SK-N-SH treated with all-trans-retinoic acid at 6 μM for 48 hours (cell line): ENCODE results near the gene UGT1A5.

Experiments used
- ARNTL ChIP-seq: fragments of 450-650 bp; formaldehyde crosslinking; IDR thresholded peaks from 2 replicates; pipeline ENCODE4 v1.5.0; 2020; ENCODE audit warnings: low read depth, mild to moderate bottlenecking, moderate library complexity, borderline replicate concordance
- CREB5 ChIP-seq: fragments of 250-450 bp; sonication (Bioruptor Pico); IDR thresholded peaks from 2 replicates; pipeline ENCODE4 v1.5.1; 2020; ENCODE audit warnings: low read depth, mild to moderate bottlenecking, moderate library complexity
- CSDC2 ChIP-seq: fragments of 250-450 bp; sonication (Bioruptor Pico); IDR thresholded peaks from 2 replicates; pipeline ENCODE4 v1.5.0; 2020; ENCODE audit warnings: mild to moderate bottlenecking, moderate library complexity
- GLIS3 ChIP-seq: fragments of 250-450 bp; sonication (Bioruptor Pico); IDR thresholded peaks from 2 replicates; pipeline ENCODE4 v1.5.0; 2020; ENCODE audit warnings: mild to moderate bottlenecking, moderate library complexity
- OSR1 ChIP-seq: fragments of 250-450 bp; sonication (Bioruptor Pico); IDR thresholded peaks from 2 replicates; pipeline ENCODE4 v1.8.0; 2022; ENCODE audit warnings: moderate library complexity, mild to moderate bottlenecking, inconsistent platforms
- PATZ1 ChIP-seq: fragments of 250-450 bp; sonication (Bioruptor Pico); IDR thresholded peaks from 2 replicates; pipeline ENCODE4 v1.8.0; 2020; ENCODE audit warnings: mild to moderate bottlenecking, moderate library complexity, borderline replicate concordance
- TSHZ2 ChIP-seq: fragments of 250-450 bp; sonication (Bioruptor Pico); IDR thresholded peaks from 2 replicates; pipeline ENCODE4 v1.5.0; 2020; ENCODE audit warnings: mild to moderate bottlenecking, moderate library complexity
- ZFP3 ChIP-seq: fragments of 250-450 bp; sonication (Bioruptor Pico); IDR thresholded peaks from 2 replicates; pipeline ENCODE4 v1.5.0; 2020; ENCODE audit warnings: mild to moderate bottlenecking, moderate library complexity

GRCh38 chr2:233674314-233674713 is 38.4 kb upstream of the UGT1A5 start:
- TF ChIP-seq ARNTL (no peak), GLIS3 (no peak), CSDC2 (CRISPR knock-in tag) (no peak), OSR1 (CRISPR knock-in tag) (no peak), PATZ1 (CRISPR knock-in tag) (no peak), TSHZ2 (CRISPR knock-in tag) (no peak), CREB5 (CRISPR knock-in tag) (no peak), ZFP3 (CRISPR knock-in tag) (no peak)
